Limb (tissue), 2 donors: ENCODE data around the gene PLXDC1.
"Not testable (repeated sequence)": the region's sequence is repeated elsewhere in the genome, so short reads cannot be mapped to it uniquely, and the experiment has no call there.

Experiments used
- DNase-seq, 2 donors: peaks; one replicate each; pipeline ENCODE4 v3.0.0-alpha.2; 2016; ENCODE audit errors: extremely low spot score in 2 of 2

PLXDC1 gene

DNA sequence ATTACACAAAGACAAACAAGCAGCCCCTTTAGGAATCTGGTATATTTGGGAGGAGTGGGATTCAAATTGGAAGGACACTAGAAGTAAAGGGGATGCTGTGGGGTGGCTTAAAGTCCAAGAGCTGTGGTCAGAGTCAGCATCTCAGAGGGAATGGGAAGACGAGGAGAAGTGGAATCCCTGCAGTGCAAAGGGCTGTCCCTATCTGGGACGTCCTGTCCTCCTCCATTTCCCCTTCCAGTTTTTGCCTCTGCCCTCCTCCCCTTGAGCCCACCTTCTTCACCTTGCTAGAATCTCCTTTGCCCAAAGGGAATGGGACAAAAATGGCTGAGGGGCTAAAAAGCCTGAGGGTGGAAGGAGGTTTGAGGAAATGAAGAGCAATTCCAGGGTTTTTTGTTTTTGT lies 4.2 kb upstream of the PLXDC1 start:
- no peak for DNase-seq

GRCh38 chr17:39153599-39154051 lies 2.2 kb upstream of the PLXDC1 start:
- DNase-seq, result peak; percentile 89 to 98

DNA sequence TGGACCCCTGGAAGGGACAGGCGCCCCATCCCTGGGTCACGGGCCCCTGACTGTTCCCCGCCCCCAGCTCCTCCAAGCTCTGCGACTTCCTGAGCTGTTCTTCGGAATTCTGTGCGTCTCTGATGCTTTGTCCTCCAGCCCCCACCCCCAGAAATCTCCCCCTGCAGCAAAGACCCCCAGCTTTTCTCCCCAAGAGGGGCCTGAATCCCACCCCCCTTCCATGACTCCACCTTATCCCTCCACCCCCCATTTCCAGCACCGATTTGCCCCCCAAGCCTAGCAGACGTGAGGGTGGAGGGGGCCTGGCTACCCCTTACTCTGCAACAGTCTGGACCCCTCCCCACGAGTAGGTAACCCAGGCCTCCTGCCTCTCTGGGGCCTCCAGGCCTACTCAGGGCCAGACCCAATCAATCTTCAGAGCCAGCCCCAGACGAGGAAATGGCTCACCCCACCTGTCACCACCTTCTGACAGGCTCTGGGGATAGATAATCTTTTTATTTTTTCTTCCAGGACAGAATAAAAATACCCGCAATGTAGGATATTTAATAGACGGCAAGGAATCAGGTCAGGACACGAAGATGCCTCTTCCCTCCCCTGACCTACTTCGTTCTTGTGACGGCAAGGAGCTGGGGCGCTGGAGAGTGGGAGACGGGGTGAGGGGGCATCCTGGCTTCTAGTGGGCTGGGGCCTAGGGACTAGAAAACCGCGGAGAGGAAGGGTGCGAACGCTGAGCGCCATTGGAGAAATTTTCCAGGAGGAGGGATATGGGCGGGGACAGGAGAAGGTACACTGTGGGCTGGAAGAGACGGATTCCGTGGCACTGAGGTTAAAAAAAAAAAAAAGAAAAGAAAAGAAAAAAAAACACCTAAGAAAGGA lies 744 bp upstream of the PLXDC1 start:
- no peak for DNase-seq

DNA sequence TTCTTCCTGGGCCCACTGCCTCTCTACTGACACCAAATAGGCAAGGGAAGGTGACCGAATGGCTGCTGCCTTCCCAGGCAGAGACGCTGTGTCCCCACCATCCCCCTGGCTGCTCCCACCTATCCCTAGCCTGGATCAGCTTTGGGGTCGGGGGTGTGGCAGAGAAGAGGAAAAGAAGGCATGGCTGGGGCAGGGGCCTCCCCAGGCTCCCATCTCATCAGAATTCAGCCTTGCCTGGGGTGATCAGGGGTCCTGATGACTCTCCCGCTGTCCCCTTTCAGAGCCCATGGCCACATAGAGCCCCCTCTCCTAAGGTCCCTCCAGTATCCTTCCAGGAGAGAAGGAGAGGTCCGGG lies 665 bp downstream of the PLXDC1 start:
- no peak for DNase-seq

- no peak for DNase-seq
Measured at GRCh38 chr17:39150104-39150634, 1.3 kb downstream of the PLXDC1 start.

GRCh38 chr17:39147221-39148185 lies 3.9 kb downstream of the PLXDC1 start:
- DNase-seq, result no peak

GRCh38 chr17:39146273-39146672 lies 5.2 kb downstream of the PLXDC1 start:
- no peak for DNase-seq

GRCh38 chr17:39145143-39145542 lies 6.3 kb downstream of the PLXDC1 start:
- DNase-seq, result no peak

DNA sequence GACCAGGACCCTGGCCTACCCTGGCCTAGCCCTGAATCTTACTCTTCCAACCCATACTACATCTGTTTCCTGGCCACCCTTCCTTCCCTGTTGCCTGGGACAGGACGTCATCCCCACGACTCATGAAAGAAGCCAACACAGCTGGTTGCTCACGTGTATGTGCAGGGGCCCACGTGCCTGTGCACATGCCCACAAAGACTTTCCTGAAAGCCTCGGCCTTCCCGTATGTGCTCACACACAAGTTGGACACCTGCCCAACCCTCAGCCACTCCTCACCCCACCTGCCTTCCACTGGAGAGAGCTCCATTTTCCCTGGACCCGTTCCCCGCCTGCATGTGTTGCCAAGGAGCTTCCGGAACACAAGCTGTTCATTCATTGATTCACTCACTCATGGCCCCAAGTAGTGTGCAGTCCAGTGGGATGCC lies 7.0 kb downstream of the PLXDC1 start:
- DNase-seq, result peak; percentile 83 to 91

GRCh38 chr17:39143552-39144093 lies 7.8 kb downstream of the PLXDC1 start:
- peak; percentile 53 to 73 for DNase-seq

DNA sequence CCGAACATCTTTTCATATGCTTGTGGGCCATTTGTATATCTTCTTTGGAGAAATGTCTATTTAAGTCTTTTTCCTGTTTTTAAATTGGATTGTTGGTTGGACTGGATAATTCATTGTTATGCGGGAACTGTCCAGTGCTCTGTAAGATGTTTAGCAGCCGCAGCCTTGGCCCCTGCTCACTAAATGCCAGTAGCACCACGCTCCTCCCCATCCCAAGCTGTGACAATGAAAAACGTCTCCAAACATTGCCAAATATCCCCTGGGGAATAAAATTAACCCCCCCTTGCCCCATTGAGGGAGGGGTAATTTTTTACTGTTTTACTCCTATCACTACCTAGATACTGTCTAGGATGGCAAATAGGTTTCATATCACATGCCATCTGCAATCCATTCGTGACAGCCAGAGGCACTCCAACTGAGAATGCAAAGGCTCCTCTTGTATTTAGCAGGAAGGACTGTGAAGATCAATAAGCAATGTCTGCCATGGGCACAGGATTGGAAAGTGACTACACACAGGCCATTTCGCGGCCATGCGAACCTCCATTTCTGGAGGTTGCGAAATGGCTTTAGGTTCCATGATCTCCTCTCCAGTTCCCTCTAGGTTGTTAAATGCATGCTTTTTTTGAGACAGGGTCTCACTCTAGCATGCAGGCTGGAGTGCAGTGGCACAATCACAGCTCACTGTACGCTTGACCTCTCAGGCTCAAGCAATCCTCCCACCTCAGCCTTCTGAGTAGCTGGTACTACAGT lies 9.3 kb downstream of the PLXDC1 start:
- no peak for DNase-seq

DNA sequence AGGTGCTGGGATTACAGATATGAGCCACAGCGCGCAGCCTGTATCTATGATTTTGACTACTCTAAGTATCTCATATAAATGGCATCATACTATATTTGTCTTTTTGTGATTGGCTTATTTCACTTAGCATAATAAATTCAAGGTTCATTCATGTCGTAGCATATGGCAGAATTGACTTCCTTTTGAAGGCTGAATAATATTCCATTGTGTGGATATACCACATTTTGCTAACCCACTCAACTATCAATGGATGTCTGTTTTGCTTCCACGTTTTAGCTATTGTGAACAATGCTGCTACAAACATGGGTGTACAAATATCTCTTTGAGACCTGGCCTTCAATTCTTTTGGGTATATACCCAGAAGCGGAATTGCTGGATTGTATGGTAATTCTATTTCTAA lies 10.1 kb downstream of the PLXDC1 start:
- DNase-seq, result no peak

- DNase-seq, result no peak
Measured at GRCh38 chr17:39139561-39139960, 11.9 kb downstream of the PLXDC1 start.

DNA sequence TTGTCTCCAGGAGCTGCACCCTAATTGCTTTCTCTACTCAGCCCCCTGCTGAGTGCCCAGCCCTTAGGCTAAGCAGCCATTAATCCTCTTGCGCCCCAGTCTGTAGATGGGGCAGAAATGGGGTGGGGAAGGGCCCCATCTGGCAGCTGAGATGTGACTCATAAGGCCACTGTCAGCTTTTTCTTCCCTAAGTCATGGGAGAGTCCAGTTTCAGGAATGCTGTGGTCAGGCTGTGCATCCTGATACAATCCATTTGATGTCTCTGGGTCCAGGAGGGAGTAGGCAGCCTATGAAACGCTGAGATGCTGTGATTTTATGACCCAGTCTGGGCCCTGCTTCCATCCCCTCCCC lies 12.3 kb downstream of the PLXDC1 start:
- no peak for DNase-seq

- DNase-seq, result no peak
Measured at GRCh38 chr17:39138431-39139160, 12.8 kb downstream of the PLXDC1 start.

GRCh38 chr17:39134878-39135277 lies 16.6 kb downstream of the PLXDC1 start:
- no peak for DNase-seq

DNA sequence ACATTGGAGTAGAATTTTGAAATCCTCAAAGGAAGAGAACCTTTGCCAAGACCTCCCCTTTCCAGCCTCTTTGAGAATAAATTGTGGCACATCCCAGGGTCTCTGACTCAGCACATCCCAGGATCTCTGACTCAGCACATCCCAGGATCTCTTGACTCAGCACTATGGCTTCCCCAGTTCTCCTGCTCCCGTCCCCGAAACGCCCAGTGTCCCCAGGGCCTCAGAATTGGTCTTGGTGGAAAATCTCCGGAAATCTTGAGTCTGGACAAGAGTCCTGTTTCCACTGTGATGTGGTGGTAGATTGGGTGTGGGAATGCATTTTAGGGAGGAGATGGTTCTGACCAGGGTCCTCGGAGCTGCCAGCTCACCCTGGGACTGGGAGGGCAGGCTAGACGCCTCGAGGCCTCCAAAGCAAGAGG lies 19.2 kb downstream of the PLXDC1 start:
- no peak for DNase-seq

GRCh38 chr17:39131616-39132015 lies 19.8 kb downstream of the PLXDC1 start:
- DNase-seq, result no peak

DNA sequence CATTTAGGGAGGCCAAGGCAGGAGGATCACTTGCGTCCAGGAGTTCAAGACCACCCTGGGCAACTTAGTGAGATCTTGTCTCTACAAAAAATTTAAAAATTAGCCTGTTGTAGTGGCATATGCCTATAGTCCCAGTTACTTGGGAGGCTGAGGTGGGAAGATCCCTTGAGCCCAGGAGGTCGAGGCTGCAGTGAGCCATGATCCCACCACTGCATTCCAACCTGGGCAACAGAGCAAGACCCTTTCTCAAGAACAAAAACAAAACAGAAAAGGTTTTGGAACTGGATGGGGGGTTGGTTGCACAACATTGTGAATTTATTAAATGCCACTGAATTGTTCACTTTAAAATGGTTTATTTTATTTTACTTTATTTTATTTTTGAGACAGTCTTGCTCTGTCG lies 21.2 kb downstream of the PLXDC1 start:
- DNase-seq, result no peak

GRCh38 chr17:39129544-39129943 lies 21.9 kb downstream of the PLXDC1 start:
- not testable (repeated sequence) for DNase-seq
